NT2/D1 (cell line): ENCODE data around the gene TMEM267.

ENCODE experiments used
- YY1 ChIP-seq: IDR thresholded peaks from 2 replicates; pipeline ENCODE4 v1.6.1; 2011; ENCODE audit not compliant: insufficient read length, insufficient read depth
- ZNF274 ChIP-seq: IDR thresholded peaks from 2 replicates; pipeline ENCODE4 v1.6.1; 2011; ENCODE audit warnings: mild to moderate bottlenecking, low read depth, low read length

DNA sequence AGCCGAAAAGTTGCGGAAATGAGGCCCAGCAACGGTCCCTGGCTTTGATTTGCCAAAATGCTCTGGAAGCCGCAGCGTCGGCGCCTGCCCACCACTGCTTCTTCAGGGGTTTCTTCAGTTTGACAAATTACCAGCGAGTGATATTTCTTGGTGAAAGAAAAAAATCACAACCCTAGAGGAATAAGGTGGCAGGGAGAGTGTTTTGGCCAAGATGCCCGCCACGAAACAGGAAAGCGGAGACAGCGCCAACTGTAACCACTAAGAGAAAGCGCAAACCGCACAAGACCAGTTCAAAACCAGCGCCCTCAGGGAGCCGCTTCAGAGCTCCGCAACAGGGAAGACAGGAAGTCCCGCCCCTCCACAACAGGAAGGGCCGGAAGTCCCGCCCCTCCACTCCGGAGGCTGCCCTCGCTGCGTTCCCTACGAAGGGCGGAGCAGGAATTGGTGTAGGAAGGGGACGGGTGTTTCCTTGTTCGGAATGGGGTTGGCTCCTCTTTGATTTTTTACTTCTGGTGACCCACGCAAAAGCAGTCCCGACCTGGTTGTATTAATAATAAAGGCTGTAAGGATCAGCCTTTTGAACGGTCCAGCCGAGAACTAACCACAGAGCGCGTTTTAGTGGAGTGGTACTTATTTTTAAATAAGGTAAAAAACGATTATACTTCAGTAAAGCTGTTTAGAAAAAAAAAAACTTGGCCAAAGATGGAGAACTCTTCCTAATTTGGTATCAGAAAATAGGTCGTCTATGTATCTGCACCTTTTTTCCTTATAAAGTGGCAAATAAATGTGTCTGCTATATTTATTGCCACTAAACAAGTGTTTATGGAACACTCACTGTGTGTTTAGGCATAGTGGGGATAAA lies 31.4 kb upstream of the TMEM267 start, which contains the start of gene C5orf34:
- no peak for TF ChIP-seq YY1
- TF ChIP-seq ZNF274: no peak
